Measurements from ENCODE around the gene ARMC9. TPM values are rescaled to one million over a fixed set of nuclear protein-coding genes. Genes with fewer than 3 reads are reported as not detected.
A peak's percentile ranks its signal among the peaks of the same experiment; 100 is the strongest.
"Not testable (repeated sequence)": the region's sequence is repeated elsewhere in the genome, so short reads cannot be mapped to it uniquely, and the experiment has no call there.

The ARMC9 gene
- total RNA-seq, 1 donor from 2014 or later: 11.9 TPM

DNA sequence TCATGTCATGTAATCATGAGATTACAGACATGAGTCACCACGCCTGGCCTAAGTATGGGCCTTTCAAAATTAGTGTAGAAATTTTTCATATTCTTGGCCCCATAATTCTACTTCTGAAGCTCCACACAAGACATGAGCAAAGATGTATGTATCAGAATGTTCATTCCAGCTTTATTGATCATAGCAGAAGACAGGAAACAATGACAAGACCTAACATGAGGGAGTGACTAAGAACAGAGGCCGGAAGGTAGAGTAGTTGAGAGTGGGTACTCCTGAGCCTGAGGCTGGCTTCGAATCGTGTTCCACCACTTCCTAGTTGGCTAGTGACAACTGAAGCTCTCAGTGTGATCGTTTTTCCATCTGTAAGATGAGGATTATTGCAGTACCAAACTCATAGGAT, 89.3 kb downstream of the ARMC9 start:
- no peak for DNase-seq

DNA sequence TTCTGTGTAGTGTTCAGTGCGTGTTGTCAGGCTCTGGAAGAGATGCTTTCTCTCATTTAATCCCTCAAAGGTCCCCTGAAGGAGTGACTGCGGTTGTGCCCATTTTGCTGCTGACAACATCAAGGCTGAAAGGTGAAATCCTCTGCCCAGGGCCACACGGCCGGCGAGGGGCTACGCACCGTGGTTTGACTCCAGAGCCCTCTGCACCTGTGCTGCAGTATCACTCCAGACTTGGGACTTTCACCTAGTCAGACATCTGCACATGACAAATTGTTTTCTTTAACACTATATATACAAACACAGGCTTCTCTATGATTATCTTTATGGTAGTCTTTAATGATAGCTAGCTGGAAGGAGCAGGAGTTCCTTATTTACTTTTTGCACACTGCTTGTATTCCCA, 90.2 kb downstream of the ARMC9 start:
- DNase-seq: no peak

DNA sequence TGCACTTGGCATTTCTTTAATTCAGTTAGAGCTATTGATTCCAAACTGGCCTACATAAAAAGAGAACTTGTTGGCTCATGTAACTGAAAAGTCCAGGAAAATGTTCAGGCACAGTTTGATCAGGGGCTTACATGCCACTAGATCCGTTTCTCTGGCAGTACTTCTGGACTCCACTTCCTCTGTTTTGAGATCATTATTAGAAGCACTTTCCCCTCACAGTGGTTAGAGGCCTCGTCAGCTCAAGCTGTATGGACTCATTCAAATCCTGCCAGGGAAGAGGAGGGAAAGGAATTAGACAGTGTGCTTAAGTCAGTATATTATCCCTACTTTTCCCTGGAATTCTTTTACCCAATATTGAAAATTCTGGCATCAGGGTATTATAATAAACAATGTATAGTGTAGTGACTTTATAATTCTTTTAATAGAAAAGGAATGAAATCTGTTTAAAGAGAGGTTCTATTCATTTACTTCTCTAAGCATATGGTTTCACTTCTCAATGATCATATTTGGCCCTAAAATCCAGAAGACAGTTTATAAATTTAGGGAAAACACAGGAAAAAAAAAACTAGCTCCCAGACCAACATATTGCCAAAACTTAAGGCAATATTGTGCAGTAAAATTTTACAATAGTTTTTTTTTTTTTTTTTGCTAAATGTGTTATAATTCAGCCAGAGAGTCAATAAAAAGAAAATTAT, 92.0 kb downstream of the ARMC9 start:
- DNase-seq: peak; percentile 14

DNA sequence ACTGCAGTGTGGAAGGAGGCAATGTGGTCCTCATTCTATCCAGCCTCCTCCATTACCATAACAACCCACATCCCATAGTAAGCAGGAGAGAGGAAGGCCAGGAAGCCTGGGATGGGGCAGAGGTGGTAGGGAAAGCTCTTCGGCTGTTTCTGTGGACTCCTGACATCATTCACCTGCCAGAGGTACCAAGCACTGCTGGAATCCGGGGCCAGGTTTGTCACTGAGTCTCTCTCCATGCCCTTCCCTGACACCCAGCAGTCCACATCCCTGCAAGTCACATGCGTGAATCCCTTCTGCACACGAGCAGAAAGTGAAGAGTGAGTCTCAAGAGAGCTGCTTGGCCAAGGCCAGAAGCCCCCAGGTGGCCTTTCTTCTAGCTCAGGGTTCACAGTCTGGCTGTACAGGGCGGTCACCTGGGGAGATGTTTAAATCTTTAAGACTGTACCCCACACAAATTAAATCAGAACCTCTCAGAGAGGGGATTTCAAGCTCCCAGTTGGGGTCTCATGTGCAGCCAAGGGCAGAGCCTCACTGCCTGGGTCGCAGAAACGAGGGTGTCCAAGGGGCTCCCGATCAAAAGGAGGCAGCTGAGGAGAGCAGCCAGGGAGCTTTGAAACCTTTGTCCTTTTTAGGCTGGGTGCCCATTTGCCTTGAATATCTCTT, 94.2 kb downstream of the ARMC9 start:
- no peak for DNase-seq

DNA sequence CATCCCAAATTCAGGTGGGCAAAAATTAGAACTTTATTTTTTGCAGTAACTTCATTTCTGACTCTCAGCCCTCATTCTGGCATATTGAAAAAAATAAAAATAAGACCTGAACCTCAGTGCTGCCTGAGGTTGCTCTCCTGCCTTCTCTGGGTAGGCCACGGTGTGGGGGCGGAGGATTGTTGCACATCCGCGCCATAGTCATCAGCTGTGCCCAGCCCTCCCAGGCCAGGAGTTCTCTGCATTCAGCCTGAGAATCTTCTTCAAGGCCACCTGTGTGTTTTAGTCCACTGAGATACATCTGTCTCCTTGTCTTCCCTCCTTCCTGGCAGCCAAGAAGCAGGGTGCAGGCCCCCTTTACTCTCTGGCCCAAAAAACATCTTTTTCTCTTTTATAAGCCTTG, 94.7 kb downstream of the ARMC9 start:
- no peak for DNase-seq

DNA sequence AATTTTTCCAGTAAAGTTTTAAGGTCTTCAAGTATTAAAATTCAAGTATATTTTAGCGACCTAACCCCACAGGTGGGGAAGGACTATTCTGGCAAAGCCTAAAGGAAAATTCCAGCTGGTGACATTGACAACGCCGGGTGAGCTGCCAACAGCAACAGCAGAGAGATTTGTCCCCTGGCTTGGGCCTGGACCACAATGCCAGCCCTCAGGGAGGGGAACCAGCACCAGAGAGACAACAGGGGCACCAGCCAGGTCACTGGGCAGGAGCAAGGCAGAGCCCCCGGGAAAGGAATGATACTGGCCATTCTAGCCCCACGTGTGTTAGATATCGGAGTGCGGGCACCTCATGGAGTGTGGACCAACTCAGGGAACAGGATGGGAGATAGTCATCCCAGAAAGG, 95.7 kb downstream of the ARMC9 start:
- DNase-seq: no peak

DNA sequence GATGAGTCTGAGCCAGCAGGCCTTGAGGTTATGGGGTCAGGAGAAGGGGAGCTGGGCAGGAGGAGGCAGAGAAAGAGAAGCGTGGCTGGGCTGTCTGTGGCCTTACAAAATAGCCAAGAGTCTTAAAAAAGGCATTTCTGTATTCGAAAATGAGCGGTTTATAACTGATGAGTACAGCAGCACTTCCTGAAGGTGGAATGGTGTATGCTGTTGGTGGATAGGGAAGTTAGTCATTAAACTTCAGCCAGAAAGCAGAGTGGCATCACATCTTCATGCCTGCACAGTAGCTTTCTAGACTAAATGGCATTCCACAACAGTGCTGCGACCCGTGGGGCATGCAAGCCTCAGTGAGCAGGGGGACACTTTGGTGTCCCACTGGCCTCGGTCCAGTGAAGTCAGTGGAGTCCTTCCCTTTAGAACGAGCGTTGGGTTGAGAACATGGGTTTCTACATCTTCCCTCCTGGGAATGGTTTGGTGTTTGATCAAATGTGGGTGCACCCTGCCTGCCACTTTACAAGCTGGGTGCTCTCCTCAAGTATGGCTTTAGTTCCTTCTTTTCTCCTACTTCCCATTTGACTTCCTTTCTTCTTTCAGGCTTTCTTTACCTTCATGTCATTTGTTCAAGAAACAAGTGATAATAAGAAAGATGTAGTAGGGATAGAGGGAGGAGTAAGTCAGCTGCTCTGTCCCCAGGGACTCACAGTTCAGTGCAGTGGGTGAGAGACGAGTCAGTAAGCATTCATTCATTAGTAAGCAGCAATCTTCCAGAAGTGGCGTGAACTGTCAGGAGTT, 96.3 kb downstream of the ARMC9 start:
- no peak for DNase-seq

DNA sequence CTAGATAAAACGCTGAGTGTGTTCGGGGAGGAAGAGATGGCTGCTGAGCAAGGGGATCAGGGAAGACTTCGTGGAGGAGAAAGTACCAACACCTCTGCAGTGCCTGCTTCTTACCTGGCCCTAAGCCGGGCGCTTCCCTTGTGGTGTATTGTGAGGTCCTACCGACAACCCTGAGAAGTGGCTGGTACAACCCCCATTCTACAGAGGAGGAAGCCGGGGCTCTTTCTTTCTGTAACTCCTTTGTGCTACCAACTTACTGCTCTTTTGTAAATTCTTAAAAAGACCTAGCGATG, 96.9 kb downstream of the ARMC9 start:
- DNase-seq: no peak

DNA sequence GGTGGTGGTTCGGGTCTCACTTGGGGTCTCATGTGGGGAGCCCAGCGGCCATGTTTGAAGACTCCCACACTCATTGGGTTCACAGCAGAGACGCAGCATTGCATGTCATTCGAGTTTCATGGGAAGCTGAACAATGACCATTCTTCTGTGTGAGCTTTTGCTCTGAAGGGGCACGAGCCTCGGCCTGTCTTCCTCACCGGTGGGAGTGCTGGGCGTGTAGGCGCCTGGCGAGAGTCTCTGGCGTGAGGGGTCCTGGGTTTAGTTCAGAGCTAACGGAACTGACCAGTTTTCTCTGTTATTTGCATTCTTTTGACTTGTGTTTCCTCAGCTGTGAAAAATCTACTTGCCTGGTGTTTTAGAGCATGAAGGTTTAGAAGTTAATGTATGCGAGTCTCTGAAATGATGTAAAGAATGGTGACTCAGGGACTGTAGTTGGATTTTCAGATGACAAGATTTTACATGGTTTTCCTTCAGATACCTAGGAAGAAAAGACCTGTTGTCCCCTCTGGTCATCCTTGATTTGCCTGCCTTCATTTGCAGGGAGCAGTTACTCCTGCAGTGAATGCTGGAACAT, 98.1 kb downstream of the ARMC9 start:
- no peak for DNase-seq

DNA sequence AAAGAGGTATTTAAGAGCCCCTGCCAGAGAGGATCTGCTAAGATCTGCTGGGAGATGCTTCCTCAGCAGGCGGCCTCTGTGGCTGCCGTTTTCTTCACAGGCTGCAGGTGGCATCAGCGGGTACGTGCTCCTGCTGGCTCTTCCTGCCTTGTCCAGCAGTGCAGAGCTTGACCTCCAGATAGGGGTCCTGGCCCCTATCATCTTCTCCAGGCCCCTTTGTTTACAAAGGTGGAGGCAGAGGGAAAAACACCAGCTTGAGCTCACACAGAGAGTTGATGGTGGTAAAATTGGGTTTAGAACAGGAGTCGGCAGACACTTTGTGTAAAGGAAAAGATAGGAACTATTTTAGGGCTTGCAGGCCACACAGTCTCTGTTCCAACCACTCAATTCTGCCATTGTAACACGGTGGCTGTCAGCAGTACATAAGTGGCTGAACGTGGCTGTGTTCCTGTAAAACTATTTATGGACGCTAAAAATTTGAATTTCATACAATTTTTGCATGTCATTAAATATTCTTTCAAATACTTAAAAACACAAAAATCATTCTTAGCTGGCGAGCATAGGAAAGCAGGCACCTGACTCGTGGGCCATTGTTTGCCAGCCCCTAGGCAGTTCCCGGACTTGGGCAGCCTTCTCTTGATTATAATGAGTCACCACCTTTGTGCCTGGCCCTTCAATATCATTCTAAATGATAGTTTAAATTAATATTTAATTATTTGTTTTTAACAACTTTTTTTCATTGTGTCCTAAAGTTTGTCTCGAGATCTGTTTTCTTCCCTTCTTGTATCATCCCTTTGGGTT, 98.9 kb downstream of the ARMC9 start:
- DNase-seq: peak; percentile 53

DNA sequence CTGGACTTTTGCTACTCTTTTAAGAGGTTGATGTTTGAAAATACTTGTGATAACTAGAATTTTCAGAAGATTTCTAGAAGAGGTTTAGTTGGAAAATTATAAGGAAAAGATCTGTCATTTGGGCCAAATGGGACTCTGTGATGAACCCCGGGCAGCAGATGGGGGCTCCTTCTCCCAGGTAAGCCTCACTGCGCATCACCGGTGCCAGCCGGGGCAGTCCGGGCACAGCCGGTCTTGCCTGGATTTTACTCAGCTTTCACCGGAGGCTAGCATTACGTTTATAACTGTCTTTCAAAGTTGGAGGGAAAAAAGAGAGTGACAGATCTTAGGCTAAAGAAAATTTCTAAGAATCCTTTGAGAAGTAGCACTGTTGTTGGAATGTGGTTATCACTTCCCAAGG, 99.7 kb downstream of the ARMC9 start:
- DNase-seq: no peak

DNA sequence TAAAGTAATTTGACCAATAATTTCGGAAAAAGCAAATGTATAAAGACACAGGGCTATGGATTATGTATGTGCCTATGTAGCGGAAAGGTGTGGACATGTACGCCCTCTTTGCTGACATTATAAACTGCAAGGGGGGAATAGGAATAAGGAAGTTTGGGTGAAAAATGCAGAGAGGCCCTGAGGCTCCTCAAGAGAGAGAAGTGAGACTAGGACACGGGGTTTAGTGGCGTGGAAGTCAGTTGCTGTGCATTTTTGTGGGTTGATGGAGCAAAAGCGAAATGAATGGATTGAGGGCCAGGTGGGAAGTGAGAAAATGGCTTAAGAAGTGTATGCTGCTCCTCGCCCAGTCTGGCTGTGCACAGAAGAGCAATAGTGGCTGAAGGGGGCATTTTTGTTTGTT, 100.8 kb downstream of the ARMC9 start:
- DNase-seq: no peak

DNA sequence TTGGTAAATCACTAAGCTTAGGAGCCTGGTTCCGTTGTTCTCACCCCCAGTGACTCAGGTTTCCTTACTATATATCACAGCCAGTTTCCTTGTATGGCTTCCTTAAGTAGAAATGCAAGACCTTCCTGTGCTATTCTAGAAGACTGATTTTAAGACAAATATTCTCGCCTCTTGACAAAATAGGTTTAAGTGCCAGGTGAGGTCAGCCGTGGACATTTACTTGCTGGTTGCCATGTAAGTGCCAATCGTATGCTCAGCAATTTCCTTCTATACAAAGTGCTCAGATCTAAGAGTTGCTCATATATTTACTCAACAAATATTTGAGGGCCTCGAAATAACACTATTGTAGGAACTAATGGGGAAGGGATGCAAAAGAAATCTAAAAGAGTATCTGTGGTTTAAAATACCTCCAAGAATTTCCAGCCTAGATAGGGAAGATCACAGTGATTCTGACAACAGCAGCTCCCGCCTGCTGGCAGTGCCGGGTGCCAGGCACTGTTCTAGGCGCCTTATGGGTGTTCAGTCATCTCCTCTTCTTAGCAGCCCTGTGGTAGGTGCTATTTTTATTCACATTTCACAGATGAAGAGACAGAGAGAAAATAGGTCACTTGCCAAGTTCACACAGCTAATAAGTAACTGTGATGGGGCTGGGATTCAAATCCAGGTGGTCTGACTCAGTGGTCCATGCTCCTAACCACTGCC, 101.7 kb downstream of the ARMC9 start:
- DNase-seq: no peak

DNA sequence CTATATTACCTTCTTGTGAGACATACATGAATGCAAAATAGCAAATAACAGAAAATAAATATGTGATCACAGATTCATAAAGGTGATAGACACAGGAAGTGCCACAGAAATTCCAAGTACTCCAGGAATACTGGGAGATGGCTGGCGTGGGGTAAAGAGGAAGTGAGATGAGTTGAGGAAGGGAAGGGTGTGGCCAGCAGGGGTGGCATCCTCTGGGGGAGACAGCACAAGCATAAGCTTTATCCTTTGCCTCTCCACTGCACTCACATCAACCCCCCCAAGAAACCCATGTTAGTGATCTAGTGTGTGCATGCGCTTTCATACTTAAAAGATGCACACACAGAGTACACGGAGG, 102.3 kb downstream of the ARMC9 start:
- DNase-seq: no peak

DNA sequence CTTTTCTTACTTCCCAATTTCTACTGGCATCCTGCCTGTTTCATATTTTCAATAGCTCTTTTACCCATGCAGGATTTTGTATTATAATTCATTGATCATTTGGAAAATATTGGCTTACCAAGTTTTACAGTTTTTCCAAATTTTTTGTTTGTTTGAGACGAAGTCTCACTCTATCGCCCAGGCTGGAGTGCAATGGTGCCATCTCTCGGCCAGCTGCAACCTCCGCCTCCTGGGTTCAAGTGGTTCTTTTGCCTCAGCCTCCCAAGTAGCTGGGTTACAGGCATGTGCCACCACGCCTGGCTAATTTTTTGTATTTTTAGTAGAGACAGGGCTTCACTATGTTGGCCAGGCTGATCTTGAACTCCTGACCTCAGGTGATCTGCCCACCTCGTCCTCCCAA, 105.8 kb downstream of the ARMC9 start:
- DNase-seq: not testable (repeated sequence)

DNA sequence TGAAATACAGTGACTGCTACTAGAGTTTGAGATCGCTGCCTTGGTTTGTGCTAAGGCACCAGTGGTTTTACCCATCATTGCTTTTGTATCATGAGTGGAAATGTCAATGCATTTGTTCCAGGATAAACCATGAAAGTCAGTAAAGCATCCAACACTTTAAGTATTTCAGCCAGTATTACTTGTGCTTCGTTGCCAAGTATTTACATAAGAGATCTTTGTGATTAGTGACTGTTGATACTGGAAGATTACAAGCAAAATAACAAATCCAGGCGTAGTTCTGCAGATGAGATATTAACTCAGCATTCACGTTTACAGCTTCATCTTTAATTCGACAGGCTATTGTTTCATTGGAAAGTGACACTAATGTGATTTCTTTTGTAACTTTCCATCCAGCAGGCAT, 106.8 kb downstream of the ARMC9 start:
- no peak for DNase-seq

DNA sequence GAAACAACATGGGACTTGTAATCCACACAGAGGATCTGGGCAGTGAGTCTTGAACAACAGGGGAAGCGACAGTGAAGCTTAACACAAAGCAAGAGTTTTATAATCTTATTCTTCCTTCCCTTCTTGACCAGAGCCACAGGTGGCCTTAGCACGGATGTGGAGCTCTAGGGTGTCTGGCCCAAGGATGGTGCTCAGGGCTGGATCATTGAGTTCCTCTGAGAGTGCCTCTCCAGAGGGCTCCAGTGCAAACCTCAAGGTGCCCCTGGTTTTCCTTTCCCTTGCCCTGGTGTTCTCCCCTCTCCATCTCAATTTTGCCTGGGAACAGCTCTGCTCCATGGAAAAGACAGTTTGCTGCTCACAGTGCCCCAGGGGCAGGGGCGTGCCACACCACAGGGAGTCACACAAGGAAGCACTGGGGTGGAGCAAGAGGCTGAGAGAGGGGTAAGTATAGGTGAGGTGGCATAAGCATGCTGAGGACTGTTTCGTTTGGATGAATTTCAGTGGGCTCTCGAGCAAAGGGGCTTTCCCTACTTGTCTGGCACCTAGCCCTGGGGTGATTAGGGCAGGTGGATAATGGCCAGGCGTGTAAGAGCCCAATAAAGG, 108.5 kb downstream of the ARMC9 start:
- DNase-seq: no peak

DNA sequence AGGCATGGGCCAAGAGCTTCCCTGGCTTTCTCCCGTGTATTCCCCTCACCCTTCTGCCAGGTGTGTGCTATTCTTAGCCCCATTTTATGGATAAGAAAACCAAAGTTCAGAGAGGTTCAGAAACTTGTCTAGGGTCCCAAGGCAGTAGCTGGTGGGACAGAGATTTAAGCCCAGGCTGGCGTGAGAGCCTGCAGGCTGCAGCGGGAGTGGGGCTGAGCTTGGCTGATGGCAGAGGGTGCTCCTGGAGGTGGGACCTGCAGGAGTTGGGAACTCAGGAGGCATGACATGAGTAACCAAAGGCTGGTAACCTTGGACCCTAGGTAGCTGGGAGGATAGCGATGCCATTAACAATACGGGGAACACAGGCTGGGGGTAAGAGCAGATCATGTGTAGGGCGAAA, 109.8 kb downstream of the ARMC9 start:
- DNase-seq: no peak

DNA sequence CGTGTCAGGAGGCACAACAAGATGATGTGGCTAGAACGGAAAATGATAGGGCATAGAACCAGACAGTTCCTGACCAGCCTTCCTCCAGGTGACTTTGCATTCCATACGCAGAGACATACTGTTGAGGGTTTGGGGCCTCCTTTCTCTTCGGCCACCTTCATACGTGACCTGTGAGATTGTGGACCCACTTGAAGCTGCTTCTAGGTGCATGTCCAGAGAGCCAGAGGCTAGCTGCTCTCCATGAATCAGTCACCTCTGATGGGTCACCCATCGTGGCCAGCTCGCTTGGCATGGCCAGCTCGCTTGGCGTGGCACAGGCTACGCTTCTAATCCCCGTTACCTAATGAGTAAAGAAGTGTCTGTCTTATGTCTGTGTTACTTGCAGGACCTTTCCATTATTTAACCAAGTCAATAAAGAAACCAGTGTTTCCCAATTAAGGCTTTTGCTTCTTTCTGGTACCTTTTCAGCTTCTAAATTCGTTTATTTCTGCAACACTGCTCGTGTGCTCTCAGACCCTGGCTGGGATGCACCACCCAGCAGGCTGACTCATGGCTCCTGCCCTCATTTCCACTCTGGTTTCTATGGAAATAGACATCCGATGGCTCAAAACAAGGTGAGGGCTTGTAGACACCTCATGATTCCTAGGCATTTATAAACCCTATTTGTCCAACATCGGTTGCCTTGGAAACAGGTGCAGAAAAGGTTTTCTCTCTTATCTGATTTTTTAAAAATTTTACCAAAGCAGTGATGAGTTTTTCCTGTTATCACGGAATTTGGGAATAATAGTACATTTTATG, 110.4 kb downstream of the ARMC9 start:
- no peak for DNase-seq

DNA sequence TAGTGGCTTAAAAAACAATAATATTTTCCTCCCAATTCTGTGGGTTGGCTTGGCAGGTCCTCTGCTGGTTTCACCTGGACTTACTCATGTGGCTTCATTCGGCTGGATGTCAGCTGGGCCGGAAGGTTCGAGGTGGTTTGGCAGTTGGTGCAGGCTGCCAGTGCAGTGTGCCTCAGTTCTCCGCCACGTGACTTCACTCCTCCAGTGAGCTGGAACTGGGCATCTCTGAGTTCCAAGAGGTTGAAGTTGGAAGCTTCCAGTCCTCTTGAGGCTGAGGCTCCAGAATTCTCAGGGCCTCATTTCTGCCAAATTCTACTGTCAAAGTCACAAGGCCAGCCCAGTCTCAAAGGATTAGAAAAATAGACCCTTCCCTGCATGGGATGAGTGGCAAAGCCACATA, 113.6 kb downstream of the ARMC9 start:
- DNase-seq: no peak

DNA sequence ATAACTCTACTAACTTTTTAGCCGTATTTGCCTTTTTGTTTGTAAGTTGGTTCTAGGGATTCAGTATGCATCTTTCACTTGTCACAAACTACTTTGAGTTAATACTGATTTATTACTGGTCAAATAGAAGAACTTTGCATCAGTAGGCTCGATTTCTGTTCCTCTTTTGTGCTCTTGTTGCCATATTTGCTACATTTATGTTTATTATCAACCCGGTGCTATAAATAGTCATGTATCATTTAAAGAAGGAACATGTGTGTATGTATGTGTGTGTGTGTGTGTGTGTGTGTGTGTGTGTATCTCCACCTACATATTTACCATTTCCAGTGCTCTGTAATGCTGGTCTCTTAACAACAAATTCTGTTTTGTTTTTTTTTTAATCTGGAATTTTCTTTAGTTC, 117.5 kb downstream of the ARMC9 start:
- DNase-seq: no peak
